MM.1S (cell line): Measurements from ENCODE around the gene CD37.

Experiments used
- DNase-seq: peaks from one replicate; pipeline ENCODE4 v3.0.0-alpha.2; 2015
- H2AFZ ChIP-seq: fragments of 300-600 bp; sonication (generic); 2 replicates; pipeline ENCODE4 v1.6.0; 2016; ENCODE audit warnings: antibody characterized with exemption, low read length
- H3F3A ChIP-seq: fragments of 300-600 bp; sonication (generic); 2 replicates; pipeline ENCODE4 v1.6.1; 2016; ENCODE audit warnings: mild to moderate bottlenecking, antibody characterized with exemption, low read length, moderate library complexity, mixed read lengths; ENCODE audit not compliant: insufficient read depth
- H3K27ac ChIP-seq: fragments of 300-600 bp; sonication (generic); 2 replicates; pipeline ENCODE4 v1.5.1; 2016; ENCODE audit warnings: mild to moderate bottlenecking, low read length
- H3K27me3 ChIP-seq: fragments of 300-600 bp; sonication (generic); replicated peaks from 2 replicates; pipeline ENCODE4 v1.6.0; 2016; ENCODE audit warnings: low read length; ENCODE audit not compliant: insufficient read depth
- H3K36me3 ChIP-seq: fragments of 300-600 bp; sonication (generic); replicated peaks from 2 replicates; pipeline ENCODE4 v1.6.1; 2016; ENCODE audit warnings: mild to moderate bottlenecking, low read length, mixed read lengths; ENCODE audit not compliant: insufficient read depth
- H3K4me1 ChIP-seq: fragments of 300-600 bp; sonication (generic); 2 replicates; pipeline ENCODE4 v1.6.1; 2016; ENCODE audit warnings: low read length, mixed read lengths
- H3K4me2 ChIP-seq: fragments of 300-600 bp; sonication (generic); 2 replicates; pipeline ENCODE4 v1.6.0; 2016; ENCODE audit warnings: low read depth, low read length
- H3K4me3 ChIP-seq: fragments of 300-600 bp; sonication (generic); 2 replicates; pipeline ENCODE4 v1.5.1; 2016; ENCODE audit warnings: low read length, mixed read lengths
- H3K79me2 ChIP-seq: fragments of 300-600 bp; sonication (generic); 2 replicates; pipeline ENCODE4 v1.6.1; 2016; ENCODE audit warnings: mixed run types, low read length, mixed read lengths
- H3K9ac ChIP-seq: fragments of 300-600 bp; sonication (generic); 2 replicates; pipeline ENCODE4 v1.6.1; 2016; ENCODE audit warnings: low read length, mixed read lengths
- H3K9me2 ChIP-seq: fragments of 300-600 bp; sonication (generic); replicated peaks from 2 replicates; pipeline ENCODE4 v1.6.1; 2016; ENCODE audit warnings: mild to moderate bottlenecking, low read length, mixed read lengths; ENCODE audit not compliant: insufficient read depth
- H3K9me3 ChIP-seq: fragments of 300-600 bp; sonication (generic); replicated peaks from 2 replicates; pipeline ENCODE4 v1.6.1; 2016; ENCODE audit warnings: mild to moderate bottlenecking, low read length, mixed read lengths; ENCODE audit not compliant: insufficient read depth
- H4K20me1 ChIP-seq: fragments of 300-600 bp; sonication (generic); 2 replicates; pipeline ENCODE4 v1.6.1; 2016; ENCODE audit warnings: mild to moderate bottlenecking, low read length, moderate library complexity, mixed read lengths; ENCODE audit not compliant: insufficient read depth
- CTCF ChIP-seq: fragments of 300-600 bp; sonication (generic); IDR thresholded peaks from 2 replicates; pipeline ENCODE4 v1.5.1; 2016; ENCODE audit warnings: antibody characterized with exemption, low read length, mixed read lengths
- EZH2 ChIP-seq: fragments of 300-600 bp; sonication (generic); optimal IDR thresholded peaks from 2 replicates; pipeline ENCODE3; 2017; ENCODE audit warnings: low read depth, mild to moderate bottlenecking, antibody characterized with exemption, low read length, mixed read lengths
- EZH2phosphoT487 ChIP-seq: fragments of 300-600 bp; sonication (generic); IDR thresholded peaks from 2 replicates; pipeline ENCODE4 v1.6.1; 2018; ENCODE audit warnings: antibody characterized with exemption, low read length

The CD37 gene

GRCh38 chr19:49309087-49309486, 26.1 kb upstream of the CD37 start:
- Histone ChIP-seq H4K20me1 (no peaks in the 10 kb centered on the region), H3K4me1 (no peaks in the 10 kb centered on the region), H2AFZ (no peak overlapping the region), H3K4me3 (no peak overlapping the region), H3F3A (no peaks in the 10 kb centered on the region), H3K4me2 (no peak overlapping the region), H3K9me3 (no peaks in the 10 kb centered on the region), H3K36me3 (no peaks in the 10 kb centered on the region), H3K79me2 (no peaks in the 10 kb centered on the region), H3K9me2 (no peaks in the 10 kb centered on the region), H3K9ac (no peak overlapping the region), H3K27ac (no peak overlapping the region), H3K27me3 (peaks cover 32% of the 10 kb centered on the region; the same call in 1 of the 2 replicates)
- DNase-seq: no peak
- no peak for TF ChIP-seq CTCF
- TF ChIP-seq EZH2: no peak
- no peak for TF ChIP-seq EZH2phosphoT487

GRCh38 chr19:49315111-49315510, 20.1 kb upstream of the CD37 start:
- Histone ChIP-seq H3K9ac (no peak overlapping the region), H2AFZ (no peak overlapping the region), H3K9me3 (no peaks in the 10 kb centered on the region), H4K20me1 (no peaks in the 10 kb centered on the region), H3F3A (no peaks in the 10 kb centered on the region), H3K4me2 (no peak overlapping the region), H3K27ac (no peak overlapping the region), H3K27me3 (peaks cover 7% of the 10 kb centered on the region), H3K9me2 (no peaks in the 10 kb centered on the region), H3K4me1 (no peaks in the 10 kb centered on the region), H3K79me2 (no peaks in the 10 kb centered on the region), H3K36me3 (no peaks in the 10 kb centered on the region), H3K4me3 (no peak overlapping the region)
- TF ChIP-seq EZH2 (no peak), EZH2phosphoT487 (no peak), CTCF (no peak)
- no peak for DNase-seq

GRCh38 chr19:49316284-49316683, 18.9 kb upstream of the CD37 start:
- Histone ChIP-seq H3K9me3 (no peaks in the 10 kb centered on the region), H3F3A (no peaks in the 10 kb centered on the region), H3K36me3 (no peaks in the 10 kb centered on the region), H3K9me2 (no peaks in the 10 kb centered on the region), H2AFZ (no peak overlapping the region), H3K9ac (no peak overlapping the region), H3K27ac (no peak overlapping the region), H4K20me1 (no peaks in the 10 kb centered on the region), H3K4me3 (no peak overlapping the region), H3K4me1 (no peaks in the 10 kb centered on the region), H3K4me2 (no peak overlapping the region), H3K27me3 (peaks cover 14% of the 10 kb centered on the region), H3K79me2 (no peaks in the 10 kb centered on the region)
- TF ChIP-seq EZH2phosphoT487 (no peak), CTCF (no peak), EZH2 (no peak)
- no peak for DNase-seq
